Suppressor macrophage (primary cell): Measurements from ENCODE around the gene DLG2.
"Not testable (repeated sequence)": the region's sequence is repeated elsewhere in the genome, so short reads cannot be mapped to it uniquely, and the experiment has no call there.

Experiments
- DNase-seq, 4 experiments: peaks; one replicate each; pipeline ENCODE4 v3.0.0-alpha.2; 2020 to 2022

Gene DLG2

GRCh38 chr11:83480251-83480650, 2146.9 kb downstream of the DLG2 start:
- no peak for DNase-seq

GRCh38 chr11:83477772-83478171, 2149.4 kb downstream of the DLG2 start:
- DNase-seq, result peak; percentile 1 to 40 (median 20)

- DNase-seq, result no peak
These were observed 2151.4 kb downstream of the DLG2 start for GRCh38 chr11:83475760-83476159.

GRCh38 chr11:83473743-83474142, 2153.4 kb downstream of the DLG2 start:
- DNase-seq, result no peak

GRCh38 chr11:83472806-83473205, 2154.3 kb downstream of the DLG2 start:
- DNase-seq, result no peak

GRCh38 chr11:83471831-83472727, 2155.1 kb downstream of the DLG2 start:
- DNase-seq, result no peak

GRCh38 chr11:83467837-83468236, 2159.3 kb downstream of the DLG2 start:
- no peak for DNase-seq

- no peak for DNase-seq
These were observed 2162.8 kb downstream of the DLG2 start for GRCh38 chr11:83464160-83464944.

- DNase-seq, result no peak
These were observed 2167.3 kb downstream of the DLG2 start for GRCh38 chr11:83459798-83460197.

GRCh38 chr11:83456566-83456965, 2170.6 kb downstream of the DLG2 start:
- DNase-seq, result no peak

GRCh38 chr11:83456075-83456474, 2171.1 kb downstream of the DLG2 start:
- no peak for DNase-seq

GRCh38 chr11:83455356-83455755, 2171.8 kb downstream of the DLG2 start:
- no peak for DNase-seq

GRCh38 chr11:83454674-83455073, 2172.5 kb downstream of the DLG2 start:
- DNase-seq, result no peak

GRCh38 chr11:83449338-83449913, 2177.7 kb downstream of the DLG2 start:
- peak in 1 of 4 experiments; percentile 5 for DNase-seq

- no peak for DNase-seq
These were observed 2178.5 kb downstream of the DLG2 start for GRCh38 chr11:83448686-83449085.

- DNase-seq, result not testable (repeated sequence)
These were observed 2183.3 kb downstream of the DLG2 start for GRCh38 chr11:83443880-83444279.

GRCh38 chr11:83441601-83442000, 2185.5 kb downstream of the DLG2 start:
- no peak for DNase-seq

GRCh38 chr11:83441171-83441570, 2186.0 kb downstream of the DLG2 start:
- DNase-seq, result no peak

- DNase-seq, result peak; percentile 58 to 85 (median 67)
These were observed 2188.7 kb downstream of the DLG2 start for GRCh38 chr11:83438438-83438837.

- no peak for DNase-seq
These were observed 2189.2 kb downstream of the DLG2 start for GRCh38 chr11:83437939-83438338.

GRCh38 chr11:83436855-83437254, 2190.3 kb downstream of the DLG2 start:
- DNase-seq, result no peak

GRCh38 chr11:83434812-83435211, 2192.3 kb downstream of the DLG2 start:
- not testable (repeated sequence) for DNase-seq

- no peak for DNase-seq
These were observed 2199.2 kb downstream of the DLG2 start for GRCh38 chr11:83427943-83428342.
